HS-27A (cell line): ENCODE data around the gene ITGB2.

Source experiments
- DNase-seq: peaks from one replicate; pipeline ENCODE4 v3.0.0-alpha.2; 2012; ENCODE audit warnings: low read depth, missing footprints

Gene ITGB2

GRCh38 chr21:44867999-44868700 is 52.5 kb downstream of the ITGB2 start:
- no peak for DNase-seq

DNA sequence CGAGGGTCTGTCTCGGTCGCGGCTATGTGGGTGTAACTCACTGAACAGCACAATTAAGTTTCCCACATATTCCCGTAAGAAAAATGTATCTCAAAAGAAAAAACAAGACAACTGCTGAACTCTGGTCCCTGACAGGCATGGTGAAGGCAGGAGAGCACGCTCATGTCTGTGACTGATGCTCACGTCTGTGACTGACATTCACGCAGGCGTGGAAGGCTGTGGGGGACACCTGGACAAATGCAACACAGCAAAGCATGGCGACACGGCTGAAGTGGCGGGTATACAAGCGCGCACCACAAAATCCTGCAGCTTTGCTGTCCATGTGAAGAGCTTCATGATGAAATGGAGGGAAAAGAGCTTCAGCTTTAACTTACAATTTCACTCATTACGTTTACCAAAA is 53.2 kb downstream of the ITGB2 start:
- no peak for DNase-seq

DNA sequence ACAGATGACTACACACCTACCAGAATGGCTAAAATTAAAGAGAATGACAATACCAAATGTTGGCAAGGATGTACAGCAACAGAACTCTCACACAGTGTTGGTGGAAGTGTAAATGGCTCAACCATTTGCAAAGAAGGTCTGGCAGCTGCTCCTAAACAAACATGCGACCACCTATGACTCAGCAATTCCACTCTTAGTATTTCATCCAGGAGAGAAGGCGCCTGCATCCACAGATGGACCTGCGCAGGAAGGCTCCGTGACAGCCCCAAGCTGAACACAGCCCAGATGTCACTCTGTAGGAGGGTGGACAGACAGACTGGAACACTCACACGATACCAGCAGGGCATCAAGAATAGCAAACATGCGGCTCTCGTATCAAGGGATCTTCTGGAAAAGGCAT is 53.9 kb downstream of the ITGB2 start:
- no peak for DNase-seq

GRCh38 chr21:44865561-44866280 is 55.0 kb downstream of the ITGB2 start:
- DNase-seq = no peak

DNA sequence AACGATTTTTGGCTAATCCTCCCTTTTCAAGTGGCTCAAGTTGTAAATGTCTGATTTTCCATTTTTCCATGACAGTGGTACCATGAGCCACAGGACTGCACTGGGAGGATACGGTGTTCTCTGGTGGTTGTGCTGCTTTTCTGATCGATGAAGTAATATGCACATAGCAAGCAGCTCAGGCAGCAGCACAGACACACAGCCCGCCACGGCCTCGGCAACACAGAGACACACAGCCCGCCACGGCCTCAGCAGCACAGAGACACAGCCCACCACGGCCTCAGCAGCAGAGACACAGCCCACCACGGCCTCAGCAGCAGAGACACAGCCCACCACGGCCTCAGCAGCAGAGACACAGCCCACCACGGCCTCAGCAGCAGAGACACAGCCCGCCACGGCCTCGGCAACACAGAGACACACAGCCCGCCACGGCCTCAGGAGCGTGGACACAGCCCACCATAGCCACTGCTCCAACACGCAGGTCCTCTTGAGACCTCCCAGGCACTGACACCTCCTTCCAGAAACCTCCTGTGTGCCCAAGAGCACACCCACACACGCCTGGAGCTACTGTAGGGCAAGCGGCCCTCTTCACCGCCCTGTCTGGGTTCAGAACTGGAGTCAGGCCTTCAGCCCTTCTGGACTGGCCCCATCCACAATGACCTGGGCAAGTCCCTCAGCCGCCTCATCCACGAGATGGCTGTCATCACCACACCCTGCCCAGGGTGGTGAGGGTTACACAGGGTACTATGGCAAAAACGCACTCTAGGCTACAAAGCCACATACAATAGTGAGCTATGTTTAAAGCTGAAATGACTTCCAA is 57.6 kb downstream of the ITGB2 start:
- DNase-seq = no peak

DNA sequence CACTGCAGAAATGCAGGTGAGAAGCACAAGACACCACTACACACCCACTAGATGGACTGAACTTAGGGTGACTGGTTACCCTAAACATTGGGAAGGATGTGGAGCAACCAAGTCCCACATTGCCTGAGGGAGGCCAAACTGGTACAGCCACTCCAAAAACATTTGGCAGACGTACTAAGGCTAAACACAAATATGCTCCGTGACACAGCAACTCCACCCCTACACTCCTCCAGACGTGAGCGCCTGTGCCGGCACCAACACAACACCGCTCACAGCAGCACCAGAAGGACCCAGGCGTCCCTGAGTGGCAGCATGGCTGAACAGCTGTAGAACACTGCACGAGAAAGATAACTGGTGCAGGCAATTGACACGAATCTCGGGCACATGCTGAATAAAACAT is 61.9 kb downstream of the ITGB2 start:
- no peak for DNase-seq

DNA sequence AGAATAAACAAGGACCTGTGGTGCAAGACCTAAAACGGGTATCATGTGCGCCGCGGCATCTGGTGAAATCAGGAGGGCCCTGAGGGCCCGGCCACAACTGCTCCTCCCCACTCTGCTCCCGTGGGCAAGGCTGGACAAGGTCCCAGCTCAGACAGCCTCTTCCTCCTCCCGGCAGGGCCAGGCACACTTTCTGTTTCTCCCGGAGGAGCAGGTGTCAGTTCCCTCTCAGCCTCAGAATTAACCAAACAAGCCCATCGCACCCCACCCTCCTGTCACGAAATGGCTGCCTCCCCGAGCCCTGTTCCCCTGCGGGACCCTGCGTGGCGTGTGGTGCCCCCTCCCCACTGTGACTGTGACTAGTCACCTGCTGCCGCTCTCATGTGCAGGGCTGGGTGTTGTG is 62.4 kb downstream of the ITGB2 start:
- no peak for DNase-seq

DNA sequence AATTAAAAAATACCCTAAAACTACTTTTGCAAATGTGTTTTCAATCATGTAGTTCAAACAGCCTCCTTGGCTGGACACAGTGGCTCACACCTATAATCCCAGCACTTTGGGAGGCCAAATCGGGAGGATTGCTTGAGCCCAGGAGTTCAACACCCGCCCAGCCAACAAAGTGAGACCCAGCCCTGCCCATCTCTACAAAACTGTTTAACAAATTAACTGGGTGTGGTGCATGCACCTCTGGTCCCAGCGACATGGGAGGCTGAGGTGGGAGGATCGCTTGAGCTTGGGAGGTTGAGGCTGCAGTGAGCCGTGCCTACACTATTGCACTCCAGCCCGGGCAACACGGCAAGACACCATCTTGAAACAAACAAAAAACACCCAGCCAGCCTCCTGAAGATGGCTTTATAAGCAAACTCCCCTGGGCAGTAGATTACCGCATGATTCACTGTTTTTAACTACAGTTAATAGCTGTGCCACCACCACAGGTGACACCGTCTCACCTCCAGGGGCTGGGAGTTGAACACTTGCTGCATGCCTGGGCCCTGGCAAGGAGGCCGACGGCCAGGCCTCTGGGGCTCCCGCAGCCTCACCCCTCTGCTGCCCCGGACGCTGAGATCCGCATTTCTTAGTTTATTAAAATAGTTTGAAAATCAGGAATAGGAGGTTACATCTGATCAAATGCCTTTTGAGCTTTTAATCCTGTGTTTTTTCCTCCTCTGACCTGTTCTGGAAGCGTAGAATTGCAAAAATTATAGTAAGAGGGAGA is 63.4 kb downstream of the ITGB2 start:
- DNase-seq = no peak

GRCh38 chr21:44856131-44856530 is 64.6 kb downstream of the ITGB2 start:
- no peak for DNase-seq

DNA sequence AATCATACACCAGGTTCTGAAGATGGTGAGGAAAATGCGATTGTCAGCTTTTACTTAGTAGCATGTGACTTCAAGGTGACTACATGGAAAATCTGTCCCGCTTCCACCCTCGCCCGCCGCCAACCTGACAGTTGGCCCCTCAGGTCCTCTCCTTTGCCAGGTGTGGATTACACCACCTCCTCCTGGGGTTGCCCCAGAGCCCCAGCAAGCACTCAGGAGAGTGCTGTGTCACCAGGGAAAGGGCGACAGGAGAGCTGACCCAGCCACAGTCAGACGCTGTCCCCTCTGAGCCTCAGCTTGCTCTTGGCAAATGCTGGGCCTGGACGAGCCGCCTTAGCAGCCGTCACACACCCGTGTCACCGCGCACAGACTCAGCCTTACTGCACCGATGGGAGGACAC is 65.1 kb downstream of the ITGB2 start:
- no peak for DNase-seq

DNA sequence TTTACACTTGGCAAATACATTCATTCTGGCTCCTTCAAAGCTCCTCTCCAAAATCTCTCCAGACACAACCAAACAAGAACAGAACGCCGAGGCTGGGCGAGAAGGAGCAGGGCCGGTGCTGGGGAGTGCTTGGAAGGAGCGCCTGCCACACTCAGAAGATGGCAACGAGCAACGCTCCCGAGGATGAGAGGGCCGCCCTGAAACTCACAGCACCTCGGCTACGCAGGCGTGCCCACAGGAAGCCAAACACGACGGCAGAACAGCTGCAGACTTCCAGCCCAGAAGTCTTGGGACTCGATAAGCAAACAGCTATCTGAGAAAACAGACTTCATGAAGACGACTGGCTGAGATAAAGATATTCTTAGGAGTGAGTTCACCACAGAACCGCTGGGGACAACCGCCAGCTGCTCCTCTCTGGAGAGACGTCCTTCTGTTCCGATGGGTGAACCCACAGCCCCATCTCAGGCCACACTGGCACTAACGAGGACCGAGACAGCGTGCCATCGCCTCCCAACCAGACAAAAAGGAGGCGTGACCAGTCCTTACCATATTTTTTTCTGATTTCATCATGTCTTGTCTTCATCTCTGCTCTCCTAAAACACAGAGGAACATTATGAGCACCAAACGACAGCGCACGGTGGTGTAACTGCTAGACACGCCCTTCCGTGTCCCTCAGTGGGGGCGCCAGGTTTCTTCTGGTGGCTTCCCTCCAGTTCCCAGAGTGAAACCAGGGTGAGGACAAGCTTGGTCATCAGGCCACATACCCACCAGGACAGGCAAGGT is 65.8 kb downstream of the ITGB2 start:
- no peak for DNase-seq

DNA sequence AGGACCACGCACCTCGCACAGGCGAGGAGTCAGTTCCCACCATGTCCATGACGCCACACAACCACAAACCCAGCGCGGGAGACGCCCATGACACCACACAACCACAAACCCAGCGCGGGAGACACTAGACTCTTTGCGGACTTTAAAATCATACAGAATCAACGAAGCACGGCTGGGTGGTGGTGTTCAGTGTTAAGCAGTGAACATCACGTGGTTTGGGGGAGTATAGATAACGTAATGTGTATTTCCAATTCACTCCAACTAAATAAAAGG is 66.4 kb downstream of the ITGB2 start:
- DNase-seq = no peak

DNA sequence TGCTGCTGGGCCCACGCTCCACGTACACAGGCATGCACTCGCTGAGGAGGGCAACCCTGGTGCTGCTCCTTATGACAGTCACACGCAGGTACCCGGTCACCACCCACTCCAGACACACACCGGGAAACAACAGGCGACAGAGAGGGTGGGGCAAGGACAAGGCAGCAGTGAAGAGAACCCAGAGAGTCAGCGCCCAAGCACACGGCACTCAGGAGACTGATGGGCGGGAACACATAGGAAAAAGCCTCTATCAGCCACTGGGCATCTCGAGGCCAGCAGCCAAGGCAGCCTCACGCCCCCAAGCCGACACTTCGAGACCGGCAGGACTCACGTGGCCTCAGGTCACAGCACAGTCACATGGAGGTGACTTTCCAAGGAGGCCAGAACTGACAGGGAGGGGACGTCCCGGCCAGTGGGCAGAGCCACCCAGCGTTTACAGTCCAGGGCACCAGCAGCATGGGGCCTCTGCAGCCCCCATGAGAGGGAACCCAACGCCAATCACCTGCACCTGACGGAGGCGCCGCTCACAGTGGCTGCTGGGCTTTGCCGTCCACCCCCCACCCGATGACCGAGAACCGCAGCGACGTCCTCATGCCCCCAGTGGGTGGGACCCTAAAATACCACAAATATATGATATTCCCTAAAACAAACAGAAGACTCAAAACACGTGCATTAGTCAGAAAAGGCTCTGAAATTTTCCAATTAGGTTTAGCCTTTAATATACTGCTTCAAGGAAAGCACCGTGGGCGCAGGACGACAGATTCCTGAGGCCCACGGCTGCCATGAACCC is 66.9 kb downstream of the ITGB2 start:
- no peak for DNase-seq

DNA sequence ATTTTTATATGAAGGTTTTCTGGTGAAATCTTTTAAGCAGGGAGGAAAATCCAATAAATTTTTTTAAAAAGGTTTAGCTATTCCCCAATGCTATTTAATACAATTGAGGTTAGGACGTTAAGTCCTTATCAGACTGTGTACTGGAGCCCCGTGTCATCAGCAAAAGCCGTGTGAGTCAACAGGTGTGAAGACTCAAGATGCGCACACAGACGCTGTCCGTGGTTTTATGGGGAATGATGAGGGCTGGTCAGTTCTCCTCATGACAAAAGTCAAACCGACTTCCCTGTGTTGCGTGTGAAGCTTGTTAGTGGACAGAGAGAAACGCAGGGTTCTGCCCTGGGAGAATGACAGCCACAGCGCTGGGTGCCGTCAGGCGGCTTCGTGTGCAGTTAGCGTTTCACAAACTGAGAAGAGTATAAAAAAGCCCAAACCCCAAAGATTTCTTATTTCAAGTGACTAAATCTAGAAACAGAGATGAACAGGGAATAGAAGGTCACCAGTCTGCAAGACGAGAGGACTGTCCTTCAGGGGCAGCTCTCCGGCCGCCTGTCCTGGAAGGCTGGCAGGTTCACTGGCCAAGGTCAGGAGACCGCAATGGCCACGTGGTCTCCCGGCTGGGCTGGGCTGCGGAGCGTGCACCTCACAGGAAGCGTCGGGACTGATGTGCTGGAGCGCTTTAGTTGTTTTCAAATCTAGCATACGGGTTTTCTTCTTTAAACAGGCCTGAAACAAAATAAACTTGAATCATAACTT is 69.6 kb downstream of the ITGB2 start:
- no peak for DNase-seq

DNA sequence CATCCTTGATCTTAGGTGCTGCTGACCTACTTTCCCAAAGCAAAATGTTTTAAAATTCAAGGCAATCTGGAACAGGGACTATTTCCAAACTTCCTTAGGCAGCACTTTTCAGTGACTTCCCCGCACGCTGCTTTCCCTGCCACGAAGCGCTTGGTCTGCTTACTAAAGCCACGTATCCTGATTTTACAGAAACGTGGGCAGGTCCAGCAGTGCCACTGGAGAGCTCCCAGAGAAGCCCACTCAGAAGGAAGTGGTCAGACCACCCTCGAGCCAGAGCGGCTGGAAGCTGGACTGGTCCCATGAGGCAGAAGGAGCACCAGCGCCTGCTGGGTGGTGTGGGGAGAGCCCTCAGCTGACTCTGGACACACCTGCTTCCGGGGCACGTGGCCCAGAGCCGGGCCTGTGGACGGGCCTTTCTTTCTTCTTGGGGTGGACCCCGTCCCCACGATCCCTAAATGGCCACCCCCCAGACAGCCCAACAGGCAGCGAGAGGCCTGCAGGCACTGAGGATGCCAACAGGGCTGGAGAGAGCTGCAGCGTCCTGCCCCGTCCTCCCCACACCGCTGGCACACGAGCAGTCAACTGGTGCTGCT is 70.4 kb downstream of the ITGB2 start:
- no peak for DNase-seq

- DNase-seq = no peak
These were observed 71.0 kb downstream of the ITGB2 start for GRCh38 chr21:44849616-44850130.

GRCh38 chr21:44848821-44849521 is 71.7 kb downstream of the ITGB2 start:
- DNase-seq = no peak

DNA sequence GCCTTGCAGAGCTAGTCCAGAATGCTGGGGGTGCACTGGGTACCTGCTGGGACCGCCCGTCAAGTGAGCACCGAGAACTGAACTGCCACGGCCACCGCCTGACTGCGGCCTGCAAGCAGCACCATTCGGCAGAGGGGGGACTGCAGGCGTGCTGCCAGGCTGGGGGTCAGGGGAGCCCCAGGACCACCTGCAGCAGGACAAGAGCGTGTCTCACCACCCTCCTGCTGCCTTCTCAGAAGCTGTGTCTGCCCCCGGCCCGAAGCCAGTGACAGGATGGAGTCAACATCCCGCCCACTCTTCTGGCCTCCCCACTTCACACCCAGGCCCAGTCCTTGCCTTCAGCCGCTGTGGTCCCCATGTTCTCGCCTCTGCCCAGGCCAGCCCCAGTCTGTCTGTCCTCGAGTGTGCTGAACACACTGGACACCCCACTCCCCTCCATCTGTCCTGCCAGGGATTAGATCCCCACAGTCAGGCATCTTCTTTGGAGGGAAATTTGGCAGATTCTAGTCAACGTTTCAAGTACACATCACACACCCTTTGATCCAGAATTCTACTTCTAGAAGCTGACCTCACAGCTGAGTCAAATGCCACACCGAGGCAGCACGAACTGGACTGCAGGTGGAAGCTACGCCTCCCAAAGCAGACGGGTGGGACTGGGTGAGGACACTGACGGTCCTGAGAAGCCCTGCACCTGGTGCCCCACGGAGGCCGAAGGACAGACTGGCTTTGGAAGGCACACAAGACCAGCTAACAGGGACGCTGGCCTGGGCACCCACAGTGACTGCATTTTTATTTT is 73.2 kb downstream of the ITGB2 start:
- no peak for DNase-seq
